Stomach (tissue), 9 donors: ENCODE measurements around the gene SORCS2. TPM values are rescaled to one million over a fixed set of nuclear protein-coding genes. Genes with fewer than 3 reads are reported as not detected.

Source experiments
- DNase-seq, 2 donors: peaks; one replicate each; pipeline versions ENCODE4 v3.0.0 to v3.0.0-alpha.2; 2013 to 2019
- H3K27ac ChIP-seq, 5 donors: fragments of 200-600 bp in 4 of 5; sonication (generic) in 4 of 5; one replicate each; pipeline ENCODE4 v1.5.1; 2013 to 2019; ENCODE audit warnings: mild to moderate bottlenecking in 1 of 5, moderate library complexity in 1 of 5
- H3K27me3 ChIP-seq, 3 donors: fragments of 200-600 bp; sonication (generic); one replicate each; pipeline ENCODE4 v1.5.1; 2017 to 2019; ENCODE audit warnings: mixed run types in 1 of 3
- H3K36me3 ChIP-seq, 4 donors: fragments of 200-600 bp; sonication (generic); 1 replicate in 3 of 4; 2 replicates in 1 of 4; pipeline ENCODE4 v1.5.1; 2016 to 2019
- H3K4me1 ChIP-seq, 4 donors: fragments of 200-600 bp; sonication (generic); one replicate each; pipeline ENCODE4 v1.5.1; 2016 to 2019
- H3K4me3 ChIP-seq, 4 donors: fragments of 200-600 bp; sonication (generic) in 3 of 4; one replicate each; pipeline ENCODE4 v1.5.1; 2016 to 2019; ENCODE audit warnings: mild to moderate bottlenecking in 1 of 4
- H3K9me3 ChIP-seq, 4 donors: fragments of 200-600 bp; sonication (generic); one replicate each; pipeline ENCODE4 v1.5.1; 2016 to 2019
- EP300 ChIP-seq: sonication (generic); formaldehyde crosslinking; IDR thresholded peaks from one replicate; pipeline ENCODE4 v1.6.1; 2017; ENCODE audit warnings: antibody characterized with exemption
- POLR2A ChIP-seq, 4 donors: fragments of 450-650 bp; IDR thresholded peaks; one replicate each; pipeline ENCODE4 v1.6.1; 2016; ENCODE audit warnings: antibody characterized with exemption in 4 of 4, control low read depth in 2 of 4, mild to moderate bottlenecking in 1 of 4, moderate library complexity in 1 of 4
- POLR2AphosphoS5 ChIP-seq, 3 donors: sonication (generic); formaldehyde crosslinking; IDR thresholded peaks; one replicate each; pipeline ENCODE4 v1.6.1; 2016; ENCODE audit warnings: antibody characterized with exemption in 3 of 3
- WGBS, 5 donors: extraction: QIAGEN DNeasy Blood & Tissue Kit in 3 of 5; methylation state at CpG; one replicate each; pipeline versions ENCODE4 v1.1.5 to v1.1.7; 2013 to 2018; 5-methylcytosine and 5-hydroxymethylcytosine counted together
- intact Hi-C: fragments of 100-400 bp; cut with DNase I; formaldehyde crosslinking; loops from one replicate; pipeline ENCODE4 v1.15.1; 2023; ENCODE audit warnings: low total_unique reads
- polyA plus RNA-seq, 3 donors: library from polyadenylated mRNA; stranded (reverse); fragments of 200-250 nt; gene quantifications; one replicate each; pipeline ENCODE4 v1.2.3, GENCODE V29; 2013
- total RNA-seq, 5 donors: library from RNA; depleted of rRNA; stranded (reverse); fragments of >200 nt; gene quantifications; one replicate each; pipeline versions ENCODE4 v1.1.0 to v1.2.3, GENCODE V29; 2014 to 2016
- TF ChIP-seq, protein P1 (sequence below), 7 experiments: fragments of 450-650 bp in 4 of 7; fragments of 200-600 bp in 3 of 7; sonication (generic) in 3 of 7; IDR thresholded peaks; one replicate each; pipeline ENCODE4 v1.5.1; 2016 to 2019; ENCODE audit warnings: antibody characterized with exemption in 7 of 7, control low read depth in 2 of 7, mild to moderate bottlenecking in 1 of 7
- donor health status: healthy with polysubstance abuse.
- donor health status: Bipolar disorder and iron deficiency.
- donor health status: healthy.

Gene SORCS2
- total and polyA plus RNA-seq, 8 donors = under 0.01 to 13.0 (median 0.50) TPM; not detected in 1

DNA sequence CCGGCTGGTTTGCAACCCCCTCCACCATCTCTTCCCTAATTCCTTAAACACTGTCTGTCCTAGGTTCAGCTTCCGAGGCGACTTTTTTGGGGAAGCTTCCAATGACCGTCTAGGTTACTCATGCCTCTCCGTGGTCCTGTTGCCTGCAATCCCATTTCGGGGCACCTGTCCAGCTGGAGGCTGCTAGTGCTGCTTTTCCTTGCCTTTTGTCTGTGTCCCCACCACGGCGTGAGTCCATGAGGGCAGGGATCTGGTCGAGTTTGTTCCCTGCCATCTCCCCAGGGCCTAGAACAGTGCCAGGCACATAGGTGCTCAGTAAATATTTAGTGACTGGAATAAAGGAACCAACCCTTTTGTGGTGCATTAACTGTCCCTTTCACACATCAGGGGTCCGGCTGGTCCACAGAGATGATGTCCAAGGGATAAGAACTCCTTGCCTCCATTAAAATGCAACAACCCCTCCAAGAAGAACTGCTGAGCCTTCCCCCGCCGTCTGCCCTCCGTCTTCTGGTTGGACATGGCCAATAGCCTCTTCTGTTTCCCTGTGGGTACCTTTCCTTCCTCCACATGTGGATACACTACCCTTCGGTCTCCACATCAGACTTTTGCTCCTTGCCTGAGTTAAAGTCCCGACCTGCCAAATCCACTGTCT, 5.7 kb upstream of the SORCS2 start:
- peak in 1 of 2 donors; percentile 1 for DNase-seq
- 63 to 73% (median 65%) methylated on average over 15 of the region's 15 CpGs for WGBS, 5 donors
- Histone ChIP-seq H3K27me3 (peaks cover 0 to 59% (median 23%) of the 10 kb centered on the region in 3 donors), H3K4me1 (peaks cover 0 to 4% (median under 1%) of the 10 kb centered on the region in 4 donors), H3K4me3 (no peak overlapping the region), H3K9me3 (no peaks in the 10 kb centered on the region), H3K36me3 (no peaks in the 10 kb centered on the region), H3K27ac (no peak overlapping the region)
- intact Hi-C loops = loop anchor here (5.0 kb wide), 1 partner anchor 531 kb away; no protein-coding TSS in a partner anchor
- TF ChIP-seq POLR2AphosphoS5 (IDR thresholded peaks at IDR 0.05) (no peak), POLR2A (IDR thresholded peaks at IDR 0.05) (no peak), EP300 (no peak)
- TF ChIP-seq, protein P1, sequence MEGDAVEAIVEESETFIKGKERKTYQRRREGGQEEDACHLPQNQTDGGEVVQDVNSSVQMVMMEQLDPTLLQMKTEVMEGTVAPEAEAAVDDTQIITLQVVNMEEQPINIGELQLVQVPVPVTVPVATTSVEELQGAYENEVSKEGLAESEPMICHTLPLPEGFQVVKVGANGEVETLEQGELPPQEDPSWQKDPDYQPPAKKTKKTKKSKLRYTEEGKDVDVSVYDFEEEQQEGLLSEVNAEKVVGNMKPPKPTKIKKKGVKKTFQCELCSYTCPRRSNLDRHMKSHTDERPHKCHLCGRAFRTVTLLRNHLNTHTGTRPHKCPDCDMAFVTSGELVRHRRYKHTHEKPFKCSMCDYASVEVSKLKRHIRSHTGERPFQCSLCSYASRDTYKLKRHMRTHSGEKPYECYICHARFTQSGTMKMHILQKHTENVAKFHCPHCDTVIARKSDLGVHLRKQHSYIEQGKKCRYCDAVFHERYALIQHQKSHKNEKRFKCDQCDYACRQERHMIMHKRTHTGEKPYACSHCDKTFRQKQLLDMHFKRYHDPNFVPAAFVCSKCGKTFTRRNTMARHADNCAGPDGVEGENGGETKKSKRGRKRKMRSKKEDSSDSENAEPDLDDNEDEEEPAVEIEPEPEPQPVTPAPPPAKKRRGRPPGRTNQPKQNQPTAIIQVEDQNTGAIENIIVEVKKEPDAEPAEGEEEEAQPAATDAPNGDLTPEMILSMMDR (IDR thresholded peaks at IDR 0.05) = no peak

DNA sequence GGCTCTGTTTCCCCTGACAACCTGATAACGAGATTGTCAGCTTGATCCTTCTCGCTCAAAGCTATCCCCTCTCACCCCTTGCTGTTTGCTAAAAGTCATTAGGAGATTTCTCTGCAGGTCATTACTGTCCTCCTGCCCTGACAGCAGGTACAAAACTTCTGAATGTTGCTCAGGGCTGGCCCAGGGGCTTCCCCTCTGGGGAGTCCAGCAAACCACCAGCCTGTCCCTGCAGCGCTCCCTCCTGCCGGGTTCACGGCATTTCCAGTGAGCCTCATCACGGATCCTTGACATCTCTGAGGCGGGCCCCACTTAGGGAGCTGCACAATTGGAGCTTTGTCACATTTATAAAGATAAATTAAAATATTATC, 5.2 kb upstream of the SORCS2 start:
- Histone ChIP-seq H3K27me3 (peaks cover 0 to 64% (median 28%) of the 10 kb centered on the region in 3 donors), H3K9me3 (no peaks in the 10 kb centered on the region), H3K36me3 (no peaks in the 10 kb centered on the region), H3K27ac (no peak overlapping the region), H3K4me3 (no peak overlapping the region), H3K4me1 (peaks cover 0 to 9% (median 5%) of the 10 kb centered on the region in 4 donors)
- 35 to 53% (median 43%) methylated on average over 7 of the region's 7 CpGs for WGBS, 5 donors
- peak in 1 of 2 donors; percentile 18 for DNase-seq
- TF ChIP-seq, protein P1 (IDR thresholded peaks at IDR 0.05) = no peak
- no peak for TF ChIP-seq POLR2A (IDR thresholded peaks at IDR 0.05)
- no peak for TF ChIP-seq EP300
- no peak for TF ChIP-seq POLR2AphosphoS5 (IDR thresholded peaks at IDR 0.05)
- intact Hi-C loops = loop anchor here (5.0 kb wide), 1 partner anchor 530 kb away; no protein-coding TSS in a partner anchor

DNA sequence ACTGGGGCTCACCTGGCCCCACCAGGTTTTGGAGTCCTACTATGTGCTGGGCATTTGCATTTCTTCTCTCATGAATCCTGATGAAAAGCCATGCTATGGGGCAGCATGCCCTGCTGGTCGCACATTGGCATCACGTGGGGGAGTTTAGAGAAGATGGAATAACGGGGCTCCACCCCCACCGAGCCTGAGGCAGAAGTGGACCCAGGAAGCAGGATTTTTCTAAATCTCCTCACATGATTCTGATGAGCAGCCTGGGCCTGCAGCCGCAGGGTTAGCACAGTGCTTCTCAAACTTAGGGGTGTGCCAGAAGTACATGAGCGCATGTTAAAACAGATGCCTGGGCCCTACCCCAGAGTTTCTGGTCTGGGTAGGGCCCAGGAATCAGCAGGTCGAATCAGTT, 4.6 kb upstream of the SORCS2 start:
- Histone ChIP-seq H3K9me3 (no peaks in the 10 kb centered on the region), H3K4me3 (no peak overlapping the region), H3K36me3 (no peaks in the 10 kb centered on the region), H3K4me1 (peaks cover under 1 to 9% (median 6%) of the 10 kb centered on the region in 4 donors), H3K27me3 (peaks cover 0 to 67% (median 28%) of the 10 kb centered on the region in 3 donors), H3K27ac (no peak overlapping the region)
- intact Hi-C loops = loop anchor here (5.0 kb wide), 1 partner anchor 530 kb away; no protein-coding TSS in a partner anchor
- 68 to 84% (median 77%) methylated on average over 3 to 7 of the region's 7 CpGs for WGBS, 5 donors
- TF ChIP-seq, protein P1 (IDR thresholded peaks at IDR 0.05) = no peak
- TF ChIP-seq EP300 (no peak), POLR2AphosphoS5 (IDR thresholded peaks at IDR 0.05) (no peak), POLR2A (IDR thresholded peaks at IDR 0.05) (no peak)
- DNase-seq = peak in 1 of 2 donors; percentile 0

- H3K27me3 ChIP-seq = peaks cover 0 to 81% (median 41%) of the 10 kb centered on the region in 3 donors
- intact Hi-C loops = loop anchor here (5.0 kb wide), 1 partner anchor 528 kb away; no protein-coding TSS in a partner anchor
- WGBS, 5 donors = 72 to 76% (median 75%) methylated on average over 12 of the region's 12 CpGs
Observed at GRCh38 chr4:7189066-7189465, 3.3 kb upstream of the SORCS2 start.

More at GRCh38 chr4:7189066-7189465, 3.3 kb upstream of the SORCS2 start:
- Histone ChIP-seq H3K4me1 (peaks cover 12 to 21% (median 17%) of the 10 kb centered on the region in 4 donors), H3K9me3 (no peaks in the 10 kb centered on the region), H3K36me3 (no peaks in the 10 kb centered on the region), H3K4me3 (no peak overlapping the region), H3K27ac (no peak overlapping the region)
- no peak for DNase-seq
- no peak for TF ChIP-seq POLR2AphosphoS5 (IDR thresholded peaks at IDR 0.05)
- TF ChIP-seq, protein P1 (IDR thresholded peaks at IDR 0.05) = no peak
- no peak for TF ChIP-seq POLR2A (IDR thresholded peaks at IDR 0.05)
- no peak for TF ChIP-seq EP300
